Hematopoietic multipotent progenitor cell treated with erythropoietin and hydrocortisone succinate and interleukin-3 and kit ligand, for 17 days (in vitro differentiated cells): ENCODE data around the gene SH3YL1.
A peak's percentile ranks its signal among the peaks of the same experiment; 100 is the strongest.

Experiments
- DNase-seq: peaks from one replicate; pipeline ENCODE4 v3.0.0-alpha.2; 2015; ENCODE audit warnings: low spot score

SH3YL1 gene

DNA sequence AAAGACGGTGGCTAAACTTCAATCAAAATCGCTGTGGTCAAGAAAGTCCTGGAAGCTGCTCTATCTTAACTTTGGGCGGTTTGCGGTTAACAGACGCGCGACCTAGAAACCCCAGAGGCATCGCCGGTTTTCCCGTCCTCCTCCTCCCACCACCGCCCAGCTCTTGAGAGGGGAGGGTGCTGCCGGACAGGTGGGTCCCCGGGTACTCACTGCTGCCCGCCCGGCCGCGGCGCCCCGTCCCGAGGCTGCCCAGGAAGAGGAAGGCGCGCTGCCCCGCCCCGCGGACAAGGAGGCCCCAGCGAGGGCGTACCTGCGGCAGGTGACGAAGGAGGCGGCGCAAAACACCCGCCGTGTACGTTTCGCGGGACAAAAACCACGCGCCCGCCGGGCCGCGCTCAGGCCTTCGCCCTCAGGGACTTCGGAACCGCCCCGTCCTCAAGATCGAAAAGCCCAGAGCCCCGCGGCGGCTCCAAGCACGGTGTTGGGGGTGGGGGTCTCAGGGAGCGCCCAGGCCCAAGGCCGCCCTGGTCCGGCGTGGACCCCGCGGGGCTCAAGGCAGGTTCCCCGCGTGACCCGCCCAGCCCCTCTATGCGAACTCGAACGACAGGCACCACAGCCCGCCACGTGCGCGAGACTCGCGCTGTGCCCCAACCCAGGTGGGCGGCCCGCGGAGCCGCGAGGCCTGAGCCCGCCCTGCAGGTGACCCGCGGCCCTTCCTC lies at the start of gene SH3YL1:
Gene SH3YL1, minus strand, starts transcription at position 259 of the 719 bp plus-strand sequence. Its CDS starts 48 bp downstream, at position 211.
- peak; percentile 31 for DNase-seq

- DNase-seq, result no peak
Observed at GRCh38 chr2:310994-311393, 47.2 kb upstream of the SH3YL1 start.

- DNase-seq, result no peak
Observed at GRCh38 chr2:309954-310510, 46.2 kb upstream of the SH3YL1 start.

DNA sequence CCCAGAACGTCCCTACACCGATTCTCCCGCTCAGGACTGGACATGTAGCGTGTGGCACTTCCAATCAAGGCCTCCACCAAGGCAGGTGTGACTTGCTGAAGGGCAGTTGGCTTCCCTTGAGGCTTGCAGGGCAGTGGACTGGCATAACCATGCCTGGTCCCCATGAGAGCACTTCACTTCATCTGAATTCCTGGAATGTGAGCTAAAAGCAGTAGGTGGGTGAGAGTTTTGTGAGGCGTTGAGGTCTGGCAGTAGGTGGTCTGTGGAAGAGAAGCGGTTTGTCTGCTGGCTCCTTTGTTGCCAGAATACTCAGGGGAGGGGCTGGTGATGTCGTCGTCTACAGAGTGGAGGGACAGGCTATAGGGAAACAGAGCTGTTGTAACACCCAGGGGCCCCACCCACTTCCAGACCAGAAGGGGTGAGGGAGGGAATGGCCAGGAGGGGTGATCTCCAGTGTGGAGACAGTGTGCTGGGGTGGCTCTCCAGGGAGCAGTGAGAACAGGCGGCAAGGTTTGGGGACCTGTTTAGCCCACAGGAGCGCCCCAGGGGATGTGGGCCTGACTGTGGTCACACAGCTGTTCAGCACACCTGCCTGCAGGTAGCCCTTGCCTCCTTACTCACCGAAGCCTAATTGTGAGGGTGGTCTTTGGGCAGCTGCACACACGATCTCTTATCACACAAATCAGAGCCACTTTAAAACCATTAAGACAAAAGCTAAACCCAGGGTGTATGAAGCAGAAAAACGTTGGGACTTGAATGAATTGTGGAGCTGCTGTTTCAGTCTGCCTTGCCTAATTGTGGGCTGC lies 45.5 kb upstream of the SH3YL1 start:
- DNase-seq, result no peak

DNA sequence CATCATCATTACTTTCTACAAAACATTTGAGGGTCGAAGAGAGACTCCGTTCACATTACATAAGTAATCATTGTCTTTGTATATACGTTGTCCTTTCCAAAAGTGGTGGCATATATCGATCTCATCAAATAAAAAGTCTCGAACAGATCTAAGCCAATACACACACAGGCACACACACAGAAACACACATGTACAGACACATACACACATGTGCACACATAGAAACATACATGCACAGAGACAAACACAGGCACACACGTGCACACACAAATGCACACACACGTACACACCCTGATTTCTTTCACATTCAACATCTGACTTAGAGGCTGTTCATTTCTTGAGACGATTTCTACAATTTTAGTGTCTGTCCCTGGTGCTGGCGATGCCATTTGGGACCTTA lies 41.5 kb upstream of the SH3YL1 start:
- DNase-seq, result no peak

GRCh38 chr2:296354-296753 lies 32.5 kb upstream of the SH3YL1 start:
- DNase-seq, result no peak

DNA sequence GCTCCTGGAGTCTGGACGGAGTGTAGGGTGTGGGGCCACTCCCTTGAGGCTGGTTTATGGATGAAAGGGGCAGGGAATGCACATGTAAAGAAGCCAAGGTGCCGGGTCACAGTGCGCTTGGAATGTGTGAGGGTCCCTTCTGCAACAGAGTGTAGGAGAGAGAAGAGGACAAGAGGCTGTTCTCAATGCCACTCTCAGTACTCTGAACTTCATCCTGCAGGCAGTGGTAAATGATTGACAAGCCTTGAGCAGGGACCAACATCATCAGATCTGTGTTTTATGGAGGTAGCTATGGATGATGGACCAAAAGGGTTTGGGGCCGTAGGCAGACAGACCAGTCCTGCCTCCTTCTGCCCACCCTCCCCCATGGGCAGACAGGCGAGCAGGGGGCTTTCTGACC lies 31.3 kb upstream of the SH3YL1 start:
- no peak for DNase-seq

DNA sequence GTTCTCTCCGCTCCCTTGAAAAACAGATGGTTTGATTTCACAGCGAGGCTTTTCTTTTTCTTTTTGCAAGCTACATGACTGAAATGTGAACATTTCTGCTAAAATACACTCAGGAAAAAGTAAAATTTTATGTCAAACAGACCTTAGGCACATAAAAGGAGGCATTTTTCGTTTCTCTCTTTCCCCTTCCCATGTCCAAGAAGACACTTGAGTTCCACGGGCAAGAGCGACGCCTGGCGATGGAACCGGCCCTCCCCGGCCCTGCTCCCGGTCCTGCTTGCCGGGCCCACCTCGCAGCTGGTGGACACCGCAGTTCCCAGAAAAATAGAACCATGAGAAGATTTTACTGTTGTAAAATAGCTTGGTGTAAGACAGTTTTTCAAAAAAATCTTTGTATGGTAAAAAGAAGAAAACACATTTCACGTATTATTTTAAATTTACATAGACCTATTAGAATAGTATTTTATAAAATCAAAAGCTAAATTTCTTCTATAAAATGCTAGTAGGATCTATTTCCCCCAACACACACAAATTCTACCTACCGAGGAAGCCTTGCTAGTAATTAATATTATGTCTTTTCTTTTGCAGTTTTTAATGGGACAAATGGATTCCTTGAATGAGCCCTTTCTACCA lies 26.4 kb upstream of the SH3YL1 start:
- DNase-seq, result peak; percentile 69

DNA sequence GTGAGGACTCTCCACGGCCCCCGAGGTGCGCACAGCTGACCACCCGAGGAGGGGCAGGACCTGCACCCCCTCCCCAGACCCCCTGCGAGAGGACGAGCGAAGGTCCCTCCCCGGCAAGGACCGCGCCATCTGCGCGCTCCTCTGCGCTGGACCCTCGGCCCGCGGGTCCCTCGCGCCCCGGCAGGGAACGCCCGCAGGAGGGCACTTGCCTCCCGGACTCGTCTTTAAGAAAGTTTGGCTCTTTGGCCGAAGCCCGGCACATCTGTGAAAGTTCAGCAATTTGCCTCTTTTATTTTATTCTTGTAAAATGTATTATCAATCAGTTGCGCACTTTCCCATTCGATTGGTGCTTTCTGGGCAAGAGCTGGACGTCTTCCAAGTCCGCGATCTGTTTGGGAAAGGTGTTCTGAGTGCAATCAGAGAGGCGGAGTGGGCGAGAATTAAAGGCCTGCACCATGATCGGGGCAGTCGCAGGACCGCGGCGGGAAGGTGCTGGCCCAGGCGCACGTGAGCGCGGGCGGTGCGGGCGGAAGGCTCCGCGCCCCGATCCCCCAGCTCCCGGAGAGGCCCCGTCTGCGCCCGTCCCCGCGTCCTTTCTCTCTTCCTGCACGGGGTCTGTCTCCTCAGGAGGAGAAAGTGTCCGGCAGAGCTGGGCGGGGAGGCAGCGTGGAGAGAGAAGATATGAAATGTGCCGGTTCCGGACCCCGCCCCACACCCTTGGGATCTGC lies 25.7 kb upstream of the SH3YL1 start:
- no peak for DNase-seq

DNA sequence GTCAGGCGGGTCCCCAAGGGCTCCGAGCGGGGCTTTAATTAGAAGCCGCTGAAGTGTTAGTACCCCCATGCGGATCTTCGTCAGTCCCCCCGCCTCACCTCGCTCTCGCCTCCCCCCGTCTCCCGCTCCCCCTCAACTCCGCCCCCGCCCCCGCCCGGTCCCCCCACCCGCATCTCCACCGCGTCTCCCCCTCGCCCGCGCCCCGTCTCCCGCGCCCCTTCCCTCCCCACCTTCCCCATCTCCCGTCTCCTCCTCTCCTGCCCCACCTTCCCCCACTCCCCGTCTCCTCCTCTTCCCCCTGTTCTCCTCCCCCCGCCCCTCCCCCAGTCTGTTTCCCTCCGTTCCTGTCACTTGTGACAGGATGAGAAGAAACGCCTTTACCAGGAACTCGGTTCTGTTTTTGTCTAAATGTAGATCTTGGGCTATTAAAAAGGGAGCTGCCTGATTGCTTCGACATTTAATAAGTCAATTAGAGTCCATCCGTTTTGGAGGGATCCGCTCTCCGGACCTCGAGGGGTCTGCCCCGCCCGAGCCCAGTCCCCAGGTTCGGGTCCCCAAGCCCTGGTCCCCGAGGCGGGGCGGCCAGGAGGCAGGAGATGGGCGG lies 25.0 kb upstream of the SH3YL1 start:
- no peak for DNase-seq

- DNase-seq, result no peak
Observed at GRCh38 chr2:287911-288757, 24.3 kb upstream of the SH3YL1 start, which contains the start of gene ALKAL2. Gene ALKAL2, minus strand, starts transcription at chr2:288091. Its CDS starts 256 bp downstream, at chr2:287835.

GRCh38 chr2:287471-287885 lies 23.6 kb upstream of the SH3YL1 start:
- DNase-seq, result no peak

DNA sequence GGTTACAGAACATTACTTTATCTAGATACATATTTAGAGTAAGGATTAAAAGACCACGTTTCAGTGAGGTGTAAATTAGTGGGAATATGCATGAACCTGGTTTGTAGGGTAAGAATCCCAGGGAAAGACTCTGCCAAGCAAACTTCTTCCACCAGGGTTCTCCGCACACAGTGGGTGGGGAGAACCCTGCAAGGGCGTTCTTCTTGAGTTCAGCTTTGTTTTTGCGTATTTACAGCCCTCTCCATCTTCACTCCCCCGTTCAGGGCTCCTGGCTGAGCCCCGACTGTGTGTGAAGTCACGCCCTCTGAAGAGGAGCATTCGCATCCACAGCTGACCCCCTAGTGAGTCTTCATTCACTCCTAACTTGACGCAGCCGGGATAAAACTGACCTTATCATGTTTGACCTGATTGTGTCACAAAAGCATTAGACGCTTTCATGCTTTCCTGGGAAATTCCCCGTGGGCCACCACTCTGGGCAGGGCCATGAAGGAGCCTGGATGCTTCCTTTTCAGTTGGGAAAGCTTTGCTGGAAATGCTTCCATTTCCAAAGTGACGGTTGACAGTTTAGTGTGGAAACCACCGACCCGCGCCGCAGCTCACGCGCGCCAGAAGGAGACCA lies 23.1 kb upstream of the SH3YL1 start:
- DNase-seq, result no peak

GRCh38 chr2:286035-286434 lies 22.2 kb upstream of the SH3YL1 start:
- no peak for DNase-seq

GRCh38 chr2:285531-285930 lies 21.7 kb upstream of the SH3YL1 start:
- no peak for DNase-seq

DNA sequence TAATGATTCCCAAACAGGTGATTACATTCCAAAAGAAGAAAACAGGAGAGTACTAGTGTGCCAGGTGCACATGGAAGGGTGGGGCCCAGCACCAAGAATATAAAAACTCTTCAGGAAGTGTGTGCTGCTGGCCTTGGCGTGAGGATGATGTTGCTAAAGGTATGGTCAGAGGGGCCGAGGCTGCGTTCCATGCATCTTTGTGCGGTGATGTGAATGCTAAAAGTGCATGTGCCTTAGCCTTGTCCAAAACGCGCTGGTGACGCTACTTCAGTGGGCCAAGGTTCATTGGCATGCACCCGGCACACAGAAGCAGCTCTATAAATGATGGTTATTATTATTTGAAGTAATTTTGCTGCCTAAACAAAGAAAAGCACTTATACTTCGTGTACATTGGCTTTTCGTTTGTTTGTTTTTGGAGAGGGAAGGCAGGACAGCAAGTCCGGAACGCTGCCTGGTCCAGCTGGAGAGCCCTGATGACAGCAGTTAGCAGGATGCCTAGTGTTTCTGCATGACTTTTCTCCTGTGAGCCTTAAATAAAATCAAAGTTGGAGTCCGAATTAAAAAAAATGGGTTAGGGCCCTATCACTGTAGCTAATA lies 21.2 kb upstream of the SH3YL1 start:
- no peak for DNase-seq

DNA sequence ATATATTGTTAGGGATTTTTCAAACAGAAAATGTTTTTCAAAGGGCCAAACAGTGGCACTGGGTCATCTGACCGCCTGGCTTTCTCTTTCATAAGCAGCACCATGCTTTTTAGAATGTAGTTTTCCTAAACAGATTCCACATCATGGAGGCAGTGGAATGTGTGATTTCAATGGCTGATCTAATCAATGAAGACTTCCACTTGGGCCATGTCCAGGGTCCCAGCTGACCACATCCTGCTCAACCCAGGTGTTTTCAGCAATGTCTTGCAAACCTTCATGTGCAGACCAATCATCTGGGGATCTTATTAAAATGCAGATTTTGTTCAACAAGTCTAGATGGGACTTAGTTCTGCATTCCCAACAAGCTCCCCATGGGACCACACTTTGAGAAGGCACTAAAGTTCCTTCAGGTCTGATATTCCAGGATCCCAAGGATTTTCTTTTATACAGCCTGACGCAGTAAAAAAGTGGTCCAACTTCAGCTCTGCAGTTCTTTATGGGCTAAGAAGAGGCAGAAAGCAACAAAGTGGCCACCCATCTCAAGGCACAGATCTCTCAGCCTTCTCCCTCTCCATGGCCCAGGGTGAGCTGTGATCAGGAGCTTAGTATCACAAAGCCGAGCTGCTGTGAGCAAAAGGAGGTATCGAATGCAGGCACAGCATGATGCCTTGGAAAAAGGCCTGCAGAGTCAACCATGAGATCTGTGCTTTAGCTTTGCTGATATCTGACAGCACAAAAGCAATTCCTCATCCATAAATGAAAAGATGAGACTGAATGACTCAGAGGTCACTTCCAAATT lies 20.4 kb upstream of the SH3YL1 start:
- DNase-seq, result no peak

DNA sequence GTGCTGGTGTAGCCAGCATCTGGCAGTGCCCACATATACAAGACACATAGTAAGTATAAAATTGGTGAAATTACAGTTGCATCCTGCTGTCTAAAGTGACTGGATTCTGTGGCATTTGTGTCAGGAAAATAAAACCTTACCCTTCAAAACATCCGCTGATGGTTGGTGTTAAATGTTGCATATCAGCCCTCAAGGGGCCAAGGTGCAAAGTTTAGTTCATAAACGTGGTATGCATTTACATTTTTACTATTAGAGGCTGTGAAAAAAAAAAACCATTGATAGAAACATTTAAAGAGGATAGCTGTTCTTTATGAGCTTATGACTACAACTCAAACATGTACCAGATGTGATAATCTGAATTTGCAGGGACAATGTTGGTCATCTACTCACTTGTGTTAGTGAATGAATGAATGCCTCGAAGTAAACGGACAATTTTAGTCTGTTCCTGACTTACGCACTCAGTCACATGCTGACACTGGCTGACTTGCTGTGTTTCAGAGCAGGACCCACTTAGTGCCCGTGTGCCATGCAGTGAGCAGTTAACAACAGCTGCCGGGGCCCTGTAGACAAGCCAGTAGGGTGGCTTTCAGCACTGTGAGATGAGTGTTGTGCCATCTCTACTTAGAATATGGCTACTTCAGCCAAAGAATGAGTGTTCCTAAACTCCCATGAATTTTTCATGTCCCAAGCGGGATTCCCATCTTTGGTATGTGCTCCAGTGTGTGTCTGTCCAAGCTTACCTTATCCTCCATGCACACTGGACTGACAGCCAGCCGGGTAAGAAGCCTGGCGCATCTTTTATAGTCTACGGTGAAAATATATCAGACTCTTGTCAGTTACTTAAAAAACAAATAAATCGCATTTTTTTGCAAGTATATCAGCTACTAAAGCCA lies 18.8 kb upstream of the SH3YL1 start:
- DNase-seq, result no peak
